ENCODE measurements around the gene RNFT2.
A peak's percentile ranks its signal among the peaks of the same experiment; 100 is the strongest.

The RNFT2 gene

DNA sequence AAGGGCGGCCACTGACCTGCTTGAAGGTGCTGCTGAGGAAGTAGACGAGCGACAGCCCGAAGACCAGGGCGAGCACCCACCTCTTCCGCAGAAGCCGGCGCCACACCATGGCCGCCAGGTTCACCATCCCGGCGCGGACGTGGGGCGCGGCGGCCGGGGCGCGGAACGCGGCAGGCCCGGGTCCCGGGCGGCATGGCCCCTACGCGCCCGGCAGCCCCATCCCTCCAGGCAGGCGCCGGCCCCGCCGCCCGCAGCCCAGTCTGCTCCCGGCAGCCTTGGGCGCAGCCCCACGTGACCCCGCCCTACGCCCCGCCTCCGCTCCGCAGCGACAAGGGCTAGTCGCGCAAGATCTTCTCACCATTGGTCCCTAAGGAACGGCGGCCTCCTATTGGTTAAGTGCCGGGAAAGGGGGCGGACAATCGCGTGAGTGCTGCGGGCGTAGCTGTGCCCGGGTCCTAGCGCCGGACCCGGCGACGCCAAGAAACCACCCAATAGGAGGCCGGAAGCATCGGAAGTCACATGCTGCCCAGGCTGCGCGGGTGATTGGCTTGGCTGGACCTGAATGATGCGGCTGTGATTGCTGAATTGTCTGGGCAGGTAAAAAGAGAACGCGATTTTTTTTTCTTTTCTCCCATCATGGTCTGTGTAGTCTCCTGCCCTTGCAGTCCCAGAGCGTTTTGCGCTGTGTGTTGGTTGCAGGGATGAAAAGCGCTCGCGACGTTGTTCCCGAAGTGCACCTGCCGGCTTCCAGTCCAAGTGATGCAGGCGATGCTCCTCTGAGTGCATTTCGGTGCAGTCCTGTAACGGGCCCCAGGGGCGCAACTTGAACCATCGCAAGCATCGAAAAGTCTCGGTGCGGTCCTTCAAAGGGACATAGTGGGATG is at the start of gene RNFT2, which contains the start of gene SPRING1:
RNFT2 (plus strand) TSS at position 542 of the 884 bp plus-strand sequence. CDS start 2,183 bp downstream, outside the sequence.
SPRING1 (minus strand) TSS at position 296 of the 884 bp plus-strand sequence; CDS start at position 127, 169 bp downstream.
- TF ChIP-seq CTCF (IDR thresholded peaks at IDR 0.05; ENCODE audit: low read depth, low read length, missing control alignments), result no peak
- in situ Hi-C loops (cut with HindIII; ENCODE audit: low sequenced_read_pairs), result no loop called here
- H3K4me3 ChIP-seq (ENCODE audit: low read depth, low read length), result peak within 1 kb of the TSS; percentile 80
- peak; percentile 98 for DNase-seq (ENCODE audit: low read depth)

DNA sequence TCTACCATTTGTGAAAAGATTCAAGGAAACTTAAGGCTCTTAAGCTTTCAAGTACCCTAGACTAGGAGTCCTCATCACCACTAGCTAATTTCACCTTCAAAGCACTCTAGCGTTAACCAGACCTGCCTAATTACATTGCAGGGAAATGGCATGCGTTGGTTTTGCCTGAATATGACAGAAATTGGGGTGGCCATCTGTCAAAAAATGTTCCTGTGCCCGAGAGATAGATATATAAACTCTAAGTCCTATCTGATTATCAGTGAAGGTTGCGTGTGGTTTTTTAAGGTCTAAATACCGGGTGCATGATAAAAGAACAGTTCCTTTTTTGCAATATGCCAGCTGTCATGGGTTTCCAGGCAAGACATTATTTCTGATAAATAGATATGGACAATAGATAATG is 48.6 kb upstream of the RNFT2 start:
- in situ Hi-C loops (cut with HindIII; ENCODE audit: low sequenced_read_pairs), result no loop called here
- no peak for DNase-seq (ENCODE audit: low read depth)
- TF ChIP-seq CTCF (IDR thresholded peaks at IDR 0.05; ENCODE audit: low read depth, low read length, missing control alignments), result no peak
- no peak overlapping the region for H3K4me3 ChIP-seq (ENCODE audit: low read depth, low read length)

- no peak for TF ChIP-seq CTCF (IDR thresholded peaks at IDR 0.05; ENCODE audit: low read depth, low read length, missing control alignments)
- no peak overlapping the region for H3K4me3 ChIP-seq (ENCODE audit: low read depth, low read length)
- in situ Hi-C loops (cut with HindIII; ENCODE audit: low sequenced_read_pairs), result no loop called here
- no peak for DNase-seq (ENCODE audit: low read depth)
Observed at GRCh38 chr12:116689979-116690744, 48.0 kb upstream of the RNFT2 start.

- in situ Hi-C loops (cut with HindIII; ENCODE audit: low sequenced_read_pairs), result no loop called here
Observed at GRCh38 chr12:116691205-116691604, 46.9 kb upstream of the RNFT2 start.

GRCh38 chr12:116691636-116692035 is 46.5 kb upstream of the RNFT2 start:
- DNase-seq (ENCODE audit: low read depth), result no peak
- H3K4me3 ChIP-seq (ENCODE audit: low read depth, low read length), result no peak overlapping the region
- in situ Hi-C loops (cut with HindIII; ENCODE audit: low sequenced_read_pairs), result no loop called here

More at GRCh38 chr12:116691205-116691604, 46.9 kb upstream of the RNFT2 start:
- no peak for TF ChIP-seq CTCF (IDR thresholded peaks at IDR 0.05; ENCODE audit: low read depth, low read length, missing control alignments)
- H3K4me3 ChIP-seq (ENCODE audit: low read depth, low read length), result no peak overlapping the region
- no peak for DNase-seq (ENCODE audit: low read depth)

More at GRCh38 chr12:116691636-116692035, 46.5 kb upstream of the RNFT2 start:
- TF ChIP-seq CTCF (IDR thresholded peaks at IDR 0.05; ENCODE audit: low read depth, low read length, missing control alignments), result no peak

All from astrocyte of the cerebellum (primary cell).